NCI-H1436 (cell line): Measurements from ENCODE around the gene MTPN.

Experiments
- DNase-seq: peaks from one replicate; lab custom pipeline; 2025; lab: John Stamatoyannopoulos, UW

MTPN gene

DNA sequence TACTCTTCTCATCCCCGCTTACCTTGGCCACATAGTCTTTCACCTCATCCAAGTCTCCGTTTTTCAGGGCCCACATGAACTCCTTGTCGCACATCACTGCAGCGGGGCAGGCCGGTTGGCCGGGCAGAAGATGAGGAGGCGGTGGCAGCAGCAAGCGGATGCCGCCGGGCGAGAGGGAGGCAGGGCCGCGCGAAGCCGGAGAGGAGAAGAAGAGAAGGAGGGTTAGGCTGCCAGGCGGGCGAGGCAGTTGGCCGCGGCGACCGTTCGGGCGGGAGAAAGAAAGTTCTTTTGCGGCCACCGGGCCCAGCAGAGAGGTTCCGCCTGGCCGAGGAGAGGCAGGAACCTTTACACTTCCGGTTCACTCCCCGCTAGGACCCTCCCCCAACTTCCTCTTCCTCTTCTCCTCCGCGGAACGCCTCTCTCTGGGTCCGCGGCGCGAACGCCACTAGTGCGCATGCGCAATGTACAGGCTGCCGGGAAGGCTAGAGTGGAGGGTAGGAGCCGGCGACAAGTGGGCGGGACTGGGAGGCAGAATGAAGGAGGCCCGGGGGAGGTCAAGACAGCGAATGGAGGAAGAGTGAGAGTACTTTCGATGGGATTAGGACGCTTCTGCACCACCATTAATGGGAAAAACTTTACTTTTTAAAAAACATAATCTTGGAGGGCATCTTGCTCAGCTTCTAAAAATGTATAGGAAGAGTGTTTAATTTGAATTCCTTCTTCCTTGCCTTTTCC lies at the start of gene MTPN:
MTPN (minus strand) TSS at position 353 of the 735 bp plus-strand sequence; CDS start at position 94, 259 bp downstream.
- peak; percentile 98 for DNase-seq

DNA sequence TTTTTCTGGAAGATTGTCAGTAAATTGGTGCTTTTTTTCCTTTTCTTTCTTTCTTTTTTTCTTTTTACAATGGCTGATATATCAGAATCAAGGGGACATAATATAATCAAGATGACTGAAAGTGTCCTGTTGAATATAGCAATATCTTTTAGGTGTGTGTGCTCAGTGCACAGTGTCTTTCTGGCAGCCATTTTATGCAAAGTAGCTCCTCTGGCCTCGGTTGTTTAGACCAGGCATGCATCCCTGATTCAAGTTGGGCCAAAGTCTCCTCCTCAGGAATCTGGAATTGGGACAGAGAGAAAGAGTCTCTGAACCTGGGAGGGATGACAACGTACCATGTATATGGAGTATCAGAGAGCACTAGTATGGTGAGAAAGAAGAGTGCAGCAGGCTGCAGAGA lies 49.0 kb upstream of the MTPN start:
- no peak for DNase-seq

DNA sequence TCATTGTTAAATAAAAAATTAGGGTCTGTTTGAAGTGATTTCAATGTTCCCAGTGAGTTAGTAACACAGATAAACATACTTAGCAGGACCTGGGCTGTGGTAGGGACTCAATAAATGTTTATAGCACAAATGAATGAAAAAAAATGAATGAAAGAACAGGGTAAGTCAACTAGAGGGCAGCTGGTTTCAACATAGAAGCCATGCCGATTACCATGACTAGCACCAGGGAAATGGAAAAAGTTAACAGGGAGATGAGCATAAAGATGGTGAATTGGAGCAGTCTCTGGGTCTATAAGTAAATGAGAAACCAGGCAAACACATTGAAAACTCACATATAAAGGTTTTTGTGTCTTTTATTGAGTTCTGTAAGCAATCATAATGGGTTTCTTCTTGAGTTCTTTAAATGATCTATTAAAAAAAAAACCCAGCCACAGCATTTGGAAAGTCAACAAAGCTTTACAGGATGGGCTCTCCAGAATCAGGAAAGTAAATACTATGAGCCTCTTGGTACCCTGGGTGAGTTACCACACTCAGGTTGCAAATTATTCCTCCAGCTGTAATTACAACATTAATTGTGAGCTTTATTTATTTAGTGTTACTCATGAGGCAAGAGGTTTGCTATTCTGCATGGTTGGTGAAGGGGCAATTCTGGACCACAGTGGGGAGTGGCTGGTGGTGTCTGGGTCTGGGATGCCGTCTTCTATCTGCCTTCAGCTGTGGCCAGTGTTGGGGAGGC lies 46.1 kb upstream of the MTPN start:
- DNase-seq, result peak; percentile 80

DNA sequence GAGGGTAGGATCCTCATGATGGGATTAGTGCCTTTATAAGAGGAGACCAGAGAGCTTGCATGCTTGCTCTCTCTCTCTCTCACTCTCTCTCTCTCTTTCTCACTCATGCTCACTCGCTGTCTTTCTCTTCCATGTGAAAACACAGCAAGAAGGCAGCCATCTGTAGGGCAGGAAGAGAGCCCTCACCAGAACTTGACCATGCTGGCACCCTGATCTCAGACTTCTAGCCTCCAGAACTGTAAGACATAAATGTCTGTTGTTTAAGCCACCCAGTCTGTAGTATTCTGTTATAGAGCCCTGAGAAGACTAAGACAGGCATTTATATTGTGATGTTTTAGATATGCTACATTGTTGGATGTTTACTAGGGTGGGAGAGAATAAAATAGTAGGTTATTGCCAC lies 43.4 kb upstream of the MTPN start:
- DNase-seq, result no peak

- DNase-seq, result no peak
Measured at GRCh38 chr7:136018104-136018503, 40.9 kb upstream of the MTPN start.

- DNase-seq, result no peak
Measured at GRCh38 chr7:136016649-136017395, 39.7 kb upstream of the MTPN start.

- DNase-seq, result no peak
Measured at GRCh38 chr7:136015638-136016037, 38.5 kb upstream of the MTPN start.

DNA sequence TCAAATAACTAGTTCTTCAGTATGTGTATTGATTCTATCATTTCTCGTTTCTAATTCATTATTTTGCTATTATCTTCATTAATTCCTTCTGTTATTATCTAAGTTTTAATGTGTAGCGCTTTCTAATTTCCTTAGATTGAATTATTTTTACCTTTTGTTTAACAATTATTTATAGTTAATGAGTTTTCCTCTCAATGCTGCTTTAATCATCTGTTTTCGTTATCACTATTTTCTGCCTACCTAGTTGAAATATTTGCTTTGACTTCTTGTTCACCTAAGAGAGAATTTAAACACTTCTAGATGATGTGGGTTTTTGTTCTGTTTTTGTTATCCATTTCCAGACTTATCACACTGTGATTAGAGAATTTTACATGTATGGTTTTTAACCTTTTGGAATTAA lies 37.5 kb upstream of the MTPN start:
- no peak for DNase-seq

DNA sequence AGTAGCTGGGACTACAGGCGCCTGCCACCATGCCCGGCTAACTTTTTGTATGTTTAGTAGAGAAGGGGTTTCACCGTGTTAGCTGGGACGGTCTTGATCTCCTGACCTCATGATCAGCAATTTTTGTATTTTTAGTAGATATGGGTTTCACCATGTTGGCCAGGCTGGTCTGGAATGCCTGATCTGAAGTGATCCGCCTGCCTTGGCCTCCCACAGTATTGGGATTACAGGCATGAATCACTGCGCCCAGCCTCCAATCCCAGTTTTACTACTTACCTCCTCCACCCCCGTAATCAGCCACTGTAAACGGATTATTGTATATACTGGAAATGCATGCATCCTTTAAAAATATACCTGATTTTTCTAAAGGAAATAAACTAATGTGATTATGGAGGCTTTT lies 35.1 kb upstream of the MTPN start:
- DNase-seq, result no peak

DNA sequence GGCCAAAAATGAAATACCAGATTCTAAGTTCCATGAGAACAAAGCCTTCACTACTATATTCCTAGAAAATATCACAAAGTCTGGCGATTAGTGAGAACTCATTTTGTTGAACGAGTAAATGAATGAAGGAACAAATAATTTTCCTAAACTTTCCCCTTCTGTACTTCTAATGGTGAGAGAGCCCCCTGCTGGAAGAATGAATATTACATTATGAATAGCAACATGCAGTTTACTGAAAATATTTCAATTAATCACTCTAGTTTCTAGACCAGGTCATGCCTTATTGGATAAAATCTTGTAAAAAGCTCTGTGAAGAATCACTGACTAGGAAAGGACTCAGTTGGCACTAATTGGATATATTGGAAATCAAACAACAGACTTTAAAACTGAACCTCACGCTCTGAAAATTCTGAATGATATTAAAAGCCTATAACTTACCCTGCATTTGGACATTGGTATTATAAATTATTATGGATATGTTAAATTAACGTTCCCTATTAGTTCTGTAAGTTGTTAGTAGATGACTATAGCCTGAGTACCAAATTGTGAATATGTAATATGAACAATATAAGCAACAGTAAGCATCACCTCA lies 32.4 kb upstream of the MTPN start:
- DNase-seq, result peak; percentile 48

DNA sequence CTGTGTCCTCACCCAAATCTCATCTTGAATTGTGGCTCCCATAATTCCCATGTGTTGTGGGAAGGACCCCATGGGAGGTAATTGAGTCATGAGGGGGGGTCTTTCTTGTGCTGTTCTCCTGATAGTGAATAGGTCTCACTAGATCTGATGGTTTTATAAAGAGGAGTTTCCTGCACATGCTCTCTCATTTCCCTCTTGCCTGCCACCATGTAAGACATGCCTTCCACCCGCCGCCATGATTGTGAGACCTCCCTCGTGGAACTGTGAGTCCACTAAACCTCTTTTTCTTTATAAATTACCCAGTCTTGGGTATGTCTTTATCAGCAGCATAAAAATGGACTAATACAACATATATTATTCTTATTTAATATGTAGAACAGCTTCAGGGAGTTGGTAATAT lies 29.0 kb upstream of the MTPN start:
- DNase-seq, result no peak

- no peak for DNase-seq
Measured at GRCh38 chr7:136004083-136004482, 26.9 kb upstream of the MTPN start.

DNA sequence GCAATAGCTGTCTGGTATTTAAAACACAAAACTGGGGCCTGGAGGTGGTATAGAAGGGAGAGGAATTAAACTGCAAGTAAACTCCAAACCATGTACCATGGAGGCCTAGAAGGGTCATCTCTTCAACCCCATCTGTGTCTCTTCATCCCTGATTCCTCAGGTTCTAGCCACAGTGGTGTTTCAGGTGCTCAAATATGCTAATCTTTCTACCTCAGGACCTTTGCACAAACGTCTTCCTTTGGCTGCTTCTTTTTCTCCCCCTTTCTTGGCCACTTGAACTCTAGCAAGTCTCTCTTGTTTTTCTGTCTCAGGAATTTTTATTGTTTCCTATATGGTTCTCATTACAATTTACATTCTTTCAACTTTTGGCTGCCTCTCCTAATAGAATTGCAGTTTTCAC lies 25.6 kb upstream of the MTPN start:
- no peak for DNase-seq

DNA sequence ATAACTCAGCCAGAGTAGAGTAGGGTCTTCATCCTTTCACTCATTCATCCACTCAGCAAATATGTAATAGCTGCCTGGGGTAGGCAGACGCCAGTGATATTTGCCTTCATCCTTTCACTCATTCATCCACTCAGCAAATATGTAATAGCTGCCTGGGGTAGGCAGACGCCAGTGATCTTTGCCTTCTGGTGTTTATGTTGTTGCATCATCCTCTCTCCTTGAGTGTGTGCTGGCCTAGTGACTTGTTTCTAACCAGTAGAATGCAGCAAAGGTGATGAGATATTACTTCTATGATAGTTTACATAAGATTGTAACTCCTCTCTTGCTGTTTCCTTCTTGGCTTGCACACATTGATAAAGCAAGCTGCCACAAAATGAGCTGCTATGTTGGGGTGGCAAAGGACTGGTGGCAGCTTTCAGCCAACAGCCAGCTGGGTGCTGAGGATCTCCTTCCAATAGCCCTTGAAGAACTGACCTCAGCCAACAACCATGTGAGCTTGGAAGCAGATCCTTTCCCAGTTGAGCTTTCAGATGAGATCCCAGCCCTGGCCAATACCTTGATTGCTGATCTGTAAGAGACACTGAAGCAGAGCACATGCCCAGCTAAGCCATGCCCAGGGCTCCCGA lies 23.2 kb upstream of the MTPN start:
- DNase-seq, result no peak

DNA sequence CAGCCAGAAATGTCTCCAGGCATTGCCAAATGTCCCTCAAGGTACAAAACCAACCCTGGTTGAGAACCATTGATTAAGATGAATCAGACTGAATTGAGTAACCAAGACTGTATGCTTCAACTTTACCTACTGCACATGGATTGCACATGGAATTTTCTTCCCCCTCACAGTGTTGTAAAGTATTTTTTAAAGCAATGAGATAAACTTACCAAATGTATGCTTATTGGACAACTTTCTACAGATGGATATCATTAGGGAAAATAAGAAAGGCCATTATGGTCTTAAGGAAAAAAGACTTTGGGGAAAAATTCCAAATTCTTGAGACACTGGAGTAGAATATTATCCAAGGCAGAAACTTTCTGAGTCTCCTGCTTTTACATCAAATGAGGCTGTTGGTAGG lies 20.9 kb upstream of the MTPN start:
- no peak for DNase-seq

- no peak for DNase-seq
Measured at GRCh38 chr7:135995748-135996147, 18.6 kb upstream of the MTPN start.

- DNase-seq, result no peak
Measured at GRCh38 chr7:135994466-135995205, 17.5 kb upstream of the MTPN start.

- DNase-seq, result no peak
Measured at GRCh38 chr7:135993950-135994349, 16.8 kb upstream of the MTPN start.

DNA sequence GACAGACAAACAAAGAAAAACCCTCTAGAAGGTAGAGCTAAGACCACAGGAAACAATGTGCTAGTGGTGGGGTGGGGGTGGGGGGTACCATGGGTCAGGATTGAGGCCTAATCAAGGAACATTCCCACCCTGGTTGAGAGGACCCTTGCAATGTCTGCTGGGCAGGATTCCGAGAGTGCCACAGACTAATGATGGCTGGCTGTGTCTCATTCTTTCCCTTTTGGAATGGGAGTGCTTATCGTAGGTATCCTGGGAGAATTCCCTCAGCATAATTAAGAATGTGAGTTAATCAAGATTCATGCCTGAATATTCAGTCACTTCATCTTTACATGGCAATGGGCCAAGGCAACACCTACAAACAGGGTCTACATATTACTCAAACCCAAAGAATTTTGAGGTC lies 14.7 kb upstream of the MTPN start:
- no peak for DNase-seq

DNA sequence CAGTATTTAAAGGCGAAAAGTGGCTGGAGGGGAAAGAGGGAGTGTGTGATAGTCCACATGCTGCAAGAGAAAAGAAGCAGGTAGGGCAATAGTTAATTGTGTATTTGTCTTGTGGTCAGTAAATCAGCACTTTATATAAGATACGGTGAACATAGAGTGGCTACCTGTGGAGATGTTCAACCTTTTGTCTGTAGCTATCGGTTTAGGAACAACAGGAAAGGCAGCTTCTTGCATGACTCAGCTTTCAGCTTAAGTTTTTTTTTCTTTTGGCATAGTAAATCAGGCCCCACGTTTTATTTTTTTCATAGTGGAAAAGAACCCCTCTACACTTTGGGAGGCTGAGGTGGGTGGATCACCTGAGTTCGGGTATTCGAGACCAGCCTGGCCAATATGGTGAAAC lies 14.2 kb upstream of the MTPN start:
- DNase-seq, result no peak

DNA sequence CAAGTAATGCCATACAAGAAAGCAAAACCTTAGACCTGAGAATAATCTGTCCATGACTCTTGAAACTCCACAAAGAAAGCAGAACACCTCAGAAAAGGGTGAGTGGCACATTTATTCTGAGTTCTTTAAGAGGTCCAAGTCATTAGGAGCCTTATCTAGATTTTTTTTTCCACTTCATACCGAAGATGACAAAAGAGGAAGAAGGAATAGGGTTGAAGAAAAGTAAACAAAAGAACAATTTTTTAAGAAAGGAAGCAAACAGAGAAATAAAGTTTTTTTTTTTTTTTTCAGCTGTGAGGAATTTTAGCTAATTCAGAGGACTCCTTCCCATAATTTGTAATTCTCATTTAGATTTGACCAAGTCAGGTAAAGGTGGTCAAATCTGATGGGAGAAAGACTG lies 13.1 kb upstream of the MTPN start:
- DNase-seq, result no peak
